ENCODE data around the gene SYNE1. TPM values are rescaled to one million over a fixed set of nuclear protein-coding genes. Genes with fewer than 3 reads are reported as not detected.

SYNE1 gene
- total RNA-seq, 1 donor from 2014 or later = 12.7 TPM

- Mint-ChIP-seq H3K4me3 (ENCODE audit: unreplicated experiment) (no peak overlapping the region), H3K27ac (ENCODE audit: unreplicated experiment) (no peak overlapping the region), H3K4me1 (ENCODE audit: unreplicated experiment) (peaks cover 9% of the 10 kb centered on the region), H3K9me3 (ENCODE audit: unreplicated experiment) (no peaks in the 10 kb centered on the region), H3K36me3 (ENCODE audit: low read depth, unreplicated experiment) (no peaks in the 10 kb centered on the region), H3K27me3 (ENCODE audit: unreplicated experiment) (peaks cover 3% of the 10 kb centered on the region)
- DNase-seq (ENCODE audit: low spot score) = no peak
- no peak for TF ChIP-seq CTCF (IDR thresholded peaks at IDR 0.05; ENCODE audit: unreplicated experiment)
Measured at GRCh38 chr6:152680151-152680550, 43.0 kb upstream of the SYNE1 start.

GRCh38 chr6:152673236-152673635 lies 36.1 kb upstream of the SYNE1 start:
- Mint-ChIP-seq H3K4me1 (ENCODE audit: unreplicated experiment) (peaks cover 5% of the 10 kb centered on the region), H3K36me3 (ENCODE audit: low read depth, unreplicated experiment) (no peaks in the 10 kb centered on the region)

DNA sequence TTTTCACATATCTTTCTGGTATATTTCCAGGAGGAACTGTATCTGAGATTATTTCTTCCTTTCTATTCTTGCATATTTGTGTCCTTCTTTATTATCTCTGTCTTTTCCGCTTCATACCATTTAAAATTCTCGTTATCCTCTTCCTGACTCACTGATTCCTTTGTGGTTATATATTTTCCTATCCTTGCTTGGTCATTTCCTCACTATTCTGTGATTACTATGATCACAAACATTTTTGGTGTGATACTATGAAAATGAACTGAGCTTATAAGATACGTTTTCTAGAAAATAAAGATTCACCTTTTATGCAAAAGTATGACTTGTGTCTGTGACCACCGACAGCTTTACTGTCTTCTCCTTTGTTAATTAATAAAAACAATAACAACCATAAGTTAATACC lies 34.0 kb upstream of the SYNE1 start:
- Mint-ChIP-seq H3K27ac (ENCODE audit: unreplicated experiment) (no peak overlapping the region), H3K36me3 (ENCODE audit: low read depth, unreplicated experiment) (no peaks in the 10 kb centered on the region), H3K9me3 (ENCODE audit: unreplicated experiment) (no peaks in the 10 kb centered on the region), H3K4me3 (ENCODE audit: unreplicated experiment) (no peak overlapping the region), H3K4me1 (ENCODE audit: unreplicated experiment) (peaks cover 5% of the 10 kb centered on the region), H3K27me3 (ENCODE audit: unreplicated experiment) (peaks cover 3% of the 10 kb centered on the region)
- DNase-seq (ENCODE audit: low spot score) = no peak
- TF ChIP-seq CTCF (IDR thresholded peaks at IDR 0.05; ENCODE audit: unreplicated experiment) = no peak

More at GRCh38 chr6:152673236-152673635, 36.1 kb upstream of the SYNE1 start:
- Mint-ChIP-seq H3K9me3 (ENCODE audit: unreplicated experiment) (no peaks in the 10 kb centered on the region), H3K27me3 (ENCODE audit: unreplicated experiment) (peaks cover 3% of the 10 kb centered on the region), H3K27ac (ENCODE audit: unreplicated experiment) (no peak overlapping the region), H3K4me3 (ENCODE audit: unreplicated experiment) (no peak overlapping the region)
- DNase-seq (ENCODE audit: low spot score) = no peak
- no peak for TF ChIP-seq CTCF (IDR thresholded peaks at IDR 0.05; ENCODE audit: unreplicated experiment)

DNA sequence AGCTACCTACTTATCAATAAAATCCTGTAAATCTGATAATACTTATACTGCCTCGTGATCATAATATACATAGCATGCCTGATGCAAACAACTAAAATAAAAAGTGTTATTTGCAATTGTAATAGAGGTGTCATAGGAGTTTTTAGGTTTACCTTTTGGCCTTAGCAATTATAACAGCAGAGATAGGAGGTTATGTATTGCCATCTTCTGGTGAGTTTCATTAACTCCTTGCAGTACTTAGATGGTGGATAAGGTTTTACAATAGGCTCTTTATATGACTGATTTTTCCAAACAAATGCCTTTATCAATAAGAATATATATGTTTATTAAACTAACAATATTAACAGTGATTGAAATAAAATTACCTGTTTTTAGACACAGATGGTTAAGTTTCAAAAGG lies 32.7 kb upstream of the SYNE1 start:
- no peak overlapping the region for H3K27ac Mint-ChIP-seq (ENCODE audit: unreplicated experiment)
- no peak for TF ChIP-seq CTCF (IDR thresholded peaks at IDR 0.05; ENCODE audit: unreplicated experiment)
- H3K9me3 Mint-ChIP-seq (ENCODE audit: unreplicated experiment) = no peaks in the 10 kb centered on the region
- H3K27me3 Mint-ChIP-seq (ENCODE audit: unreplicated experiment) = no peaks in the 10 kb centered on the region
- no peaks in the 10 kb centered on the region for H3K36me3 Mint-ChIP-seq (ENCODE audit: low read depth, unreplicated experiment)
- H3K4me1 Mint-ChIP-seq (ENCODE audit: unreplicated experiment) = peaks cover 5% of the 10 kb centered on the region
- DNase-seq (ENCODE audit: low spot score) = no peak
- H3K4me3 Mint-ChIP-seq (ENCODE audit: unreplicated experiment) = no peak overlapping the region

DNA sequence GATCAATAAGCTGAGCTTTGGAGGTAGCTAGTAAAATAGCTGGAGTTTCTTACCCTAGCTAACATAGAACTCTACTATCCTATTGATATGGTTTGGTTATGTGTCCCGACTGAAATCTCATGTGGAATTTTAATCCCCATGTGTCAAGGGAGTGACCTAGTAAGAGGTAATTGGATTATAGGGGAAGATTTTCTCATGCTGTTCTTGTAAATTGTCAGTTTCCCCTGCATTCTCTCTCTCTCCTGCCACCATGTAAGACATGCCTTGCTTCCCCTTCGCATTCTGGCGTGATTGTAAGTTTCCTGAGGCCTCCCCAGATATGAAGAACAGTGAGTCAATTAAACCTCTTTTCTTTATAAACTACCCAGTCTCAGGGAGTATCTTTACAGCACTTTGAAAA lies 24.6 kb upstream of the SYNE1 start:
- DNase-seq (ENCODE audit: low spot score) = no peak
- no peak overlapping the region for H3K4me3 Mint-ChIP-seq (ENCODE audit: unreplicated experiment)
- no peaks in the 10 kb centered on the region for H3K4me1 Mint-ChIP-seq (ENCODE audit: unreplicated experiment)
- no peaks in the 10 kb centered on the region for H3K27me3 Mint-ChIP-seq (ENCODE audit: unreplicated experiment)
- TF ChIP-seq CTCF (IDR thresholded peaks at IDR 0.05; ENCODE audit: unreplicated experiment) = no peak
- no peak overlapping the region for H3K27ac Mint-ChIP-seq (ENCODE audit: unreplicated experiment)
- H3K9me3 Mint-ChIP-seq (ENCODE audit: unreplicated experiment) = no peaks in the 10 kb centered on the region
- H3K36me3 Mint-ChIP-seq (ENCODE audit: low read depth, unreplicated experiment) = no peaks in the 10 kb centered on the region

Data from endothelial cell (in vitro differentiated cells).